Muscle layer of colon (tissue), 2 donors: ENCODE data around the gene PCOLCE2.

Experiments used
- H3K27ac ChIP-seq: one replicate; pipeline ENCODE4 v1.7.0; 2013; ENCODE audit warnings: low read depth, mild to moderate bottlenecking, low read length, moderate library complexity
- H3K27me3 ChIP-seq, 2 donors: one replicate each; pipeline ENCODE4 v1.7.0; 2013; ENCODE audit warnings: low read length in 2 of 2, mild to moderate bottlenecking in 2 of 2; ENCODE audit not compliant: insufficient read depth in 2 of 2, control insufficient read depth in 1 of 2
- H3K36me3 ChIP-seq: one replicate; pipeline ENCODE4 v1.7.0; 2013; ENCODE audit warnings: mild to moderate bottlenecking, low read length; ENCODE audit not compliant: insufficient read depth
- H3K4me1 ChIP-seq: one replicate; pipeline ENCODE4 v1.7.0; 2013; ENCODE audit warnings: mild to moderate bottlenecking, low read length; ENCODE audit not compliant: insufficient read depth
- H3K4me3 ChIP-seq, 2 donors: one replicate each; pipeline ENCODE4 v1.7.0; 2013; ENCODE audit warnings: low read length in 2 of 2, low read depth in 1 of 2, mild to moderate bottlenecking in 1 of 2, moderate library complexity in 1 of 2
- H3K9ac ChIP-seq: one replicate; pipeline ENCODE4 v1.7.0; 2013; ENCODE audit warnings: low read length
- H3K9me3 ChIP-seq: one replicate; pipeline ENCODE4 v1.7.0; 2013; ENCODE audit warnings: mild to moderate bottlenecking, low read length
- donor health status: abdominal sarcoma.
- donor health status: Adenocarcinoma of cecum.

PCOLCE2 gene

DNA sequence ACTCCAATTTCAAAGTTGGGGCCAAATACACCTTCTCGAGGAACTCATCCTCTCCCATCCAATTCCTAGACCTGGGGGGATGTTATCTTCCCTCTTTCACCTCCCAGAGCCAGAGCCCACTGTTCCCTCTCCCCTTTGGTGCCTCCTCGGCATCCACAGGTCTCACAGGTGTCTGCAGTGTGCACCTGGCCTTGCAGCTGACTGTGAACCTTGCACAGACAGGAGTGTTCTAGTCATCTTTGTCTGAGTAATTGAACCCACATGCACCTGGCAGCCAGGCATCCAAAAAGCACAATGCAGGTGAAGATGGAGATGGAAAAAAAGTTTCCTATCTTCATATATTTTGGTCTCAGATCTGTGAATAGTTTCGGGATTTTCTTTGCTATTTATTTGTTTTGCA is 30.8 kb downstream of the PCOLCE2 start:
- no peaks in the 10 kb centered on the region for H3K36me3 ChIP-seq
- no peaks in the 10 kb centered on the region for H3K4me1 ChIP-seq
- H3K9ac ChIP-seq = no peak overlapping the region
- H3K9me3 ChIP-seq = no peaks in the 10 kb centered on the region
- no peaks in the 10 kb centered on the region for H3K27me3 ChIP-seq
- no peak overlapping the region for H3K4me3 ChIP-seq
- no peak overlapping the region for H3K27ac ChIP-seq

GRCh38 chr3:142857056-142857455 is 31.8 kb downstream of the PCOLCE2 start:
- Histone ChIP-seq H3K27me3 (no peaks in the 10 kb centered on the region), H3K4me3 (no peak overlapping the region), H3K9me3 (no peaks in the 10 kb centered on the region), H3K4me1 (no peaks in the 10 kb centered on the region), H3K27ac (no peak overlapping the region), H3K36me3 (no peaks in the 10 kb centered on the region), H3K9ac (no peak overlapping the region)

DNA sequence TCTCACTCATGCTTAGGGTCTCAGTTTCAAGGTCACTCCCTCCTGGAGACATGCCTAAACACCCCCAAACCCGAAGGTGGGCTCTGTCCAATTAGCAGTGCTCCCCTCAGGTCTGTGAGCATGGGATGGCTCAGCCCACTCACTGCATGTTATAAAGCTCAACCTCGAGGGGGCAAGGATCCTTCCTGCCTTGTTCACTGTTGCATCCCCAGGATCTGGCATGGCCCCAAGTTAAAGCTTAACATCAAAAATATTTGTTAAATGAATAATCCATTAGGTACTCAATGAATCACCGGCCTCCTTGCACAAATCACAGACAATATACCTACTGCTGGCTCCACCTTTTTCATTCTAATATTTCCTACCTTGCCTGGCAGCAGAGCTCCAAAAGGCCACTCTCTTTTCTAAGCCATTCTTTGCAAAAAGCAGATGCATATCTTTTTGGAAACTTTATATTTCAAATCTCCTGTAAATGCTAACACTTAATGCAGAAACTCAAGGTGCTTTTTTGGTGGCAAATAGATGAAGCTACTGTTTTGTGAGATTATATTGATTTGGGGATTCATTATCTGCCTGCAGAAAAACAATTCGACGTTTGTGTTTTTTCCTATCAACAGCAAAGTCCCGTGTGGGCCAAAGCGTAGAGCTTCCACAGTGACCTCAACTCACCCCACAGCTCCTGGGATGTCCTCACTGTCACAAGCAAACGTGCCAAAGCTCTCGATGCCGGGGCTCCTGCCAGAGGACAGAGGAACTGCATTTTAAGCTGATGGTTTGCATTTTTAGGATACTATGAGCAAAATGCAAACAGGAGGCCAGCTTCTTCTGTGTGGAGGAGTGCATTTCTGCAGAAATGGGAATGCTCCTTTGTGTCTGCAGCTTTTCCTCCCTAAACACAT is 35.4 kb downstream of the PCOLCE2 start:
- H3K36me3 ChIP-seq = no peaks in the 10 kb centered on the region
- H3K4me1 ChIP-seq = no peaks in the 10 kb centered on the region
- H3K27ac ChIP-seq = no peak overlapping the region

GRCh38 chr3:142852009-142852408 is 36.9 kb downstream of the PCOLCE2 start:
- Histone ChIP-seq H3K27ac (no peak overlapping the region), H3K36me3 (no peaks in the 10 kb centered on the region), H3K9ac (no peak overlapping the region)

More for the DNA sequence above, 35.4 kb downstream of the PCOLCE2 start:
- no peak overlapping the region for H3K9ac ChIP-seq
- no peaks in the 10 kb centered on the region for H3K27me3 ChIP-seq
- H3K4me3 ChIP-seq = no peak overlapping the region
- no peaks in the 10 kb centered on the region for H3K9me3 ChIP-seq

GRCh38 chr3:142850395-142851023 is 38.4 kb downstream of the PCOLCE2 start:
- no peak overlapping the region for H3K27ac ChIP-seq
- no peak overlapping the region for H3K4me3 ChIP-seq
- H3K27me3 ChIP-seq = no peaks in the 10 kb centered on the region
- no peak overlapping the region for H3K9ac ChIP-seq
- no peaks in the 10 kb centered on the region for H3K4me1 ChIP-seq
- no peaks in the 10 kb centered on the region for H3K9me3 ChIP-seq
- H3K36me3 ChIP-seq = no peaks in the 10 kb centered on the region

More at GRCh38 chr3:142852009-142852408, 36.9 kb downstream of the PCOLCE2 start:
- Histone ChIP-seq H3K4me1 (no peaks in the 10 kb centered on the region), H3K9me3 (no peaks in the 10 kb centered on the region), H3K4me3 (no peak overlapping the region), H3K27me3 (no peaks in the 10 kb centered on the region)

DNA sequence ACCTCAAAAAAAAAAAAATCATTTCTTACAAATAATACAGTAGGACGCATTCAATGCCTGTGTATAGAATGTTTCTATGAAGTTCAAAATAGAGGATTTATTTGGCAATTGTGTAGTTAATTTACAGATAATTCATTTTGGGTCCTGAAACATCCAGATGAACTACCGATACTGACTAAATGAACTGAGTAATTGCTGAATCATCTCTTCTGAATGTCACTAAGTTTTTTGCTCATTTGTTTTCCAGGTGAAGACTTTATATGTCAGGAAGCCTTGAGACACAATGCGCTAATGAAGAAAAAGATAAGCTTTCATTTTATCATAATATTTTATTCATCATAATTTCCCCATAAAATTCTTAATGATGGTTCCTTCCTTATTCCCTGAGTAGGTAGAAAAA is 39.7 kb downstream of the PCOLCE2 start:
- H3K9ac ChIP-seq = no peak overlapping the region
- H3K4me3 ChIP-seq = no peak overlapping the region
- no peaks in the 10 kb centered on the region for H3K36me3 ChIP-seq
- H3K27ac ChIP-seq = no peak overlapping the region
- H3K27me3 ChIP-seq = no peaks in the 10 kb centered on the region
- no peaks in the 10 kb centered on the region for H3K4me1 ChIP-seq
- H3K9me3 ChIP-seq = no peaks in the 10 kb centered on the region

DNA sequence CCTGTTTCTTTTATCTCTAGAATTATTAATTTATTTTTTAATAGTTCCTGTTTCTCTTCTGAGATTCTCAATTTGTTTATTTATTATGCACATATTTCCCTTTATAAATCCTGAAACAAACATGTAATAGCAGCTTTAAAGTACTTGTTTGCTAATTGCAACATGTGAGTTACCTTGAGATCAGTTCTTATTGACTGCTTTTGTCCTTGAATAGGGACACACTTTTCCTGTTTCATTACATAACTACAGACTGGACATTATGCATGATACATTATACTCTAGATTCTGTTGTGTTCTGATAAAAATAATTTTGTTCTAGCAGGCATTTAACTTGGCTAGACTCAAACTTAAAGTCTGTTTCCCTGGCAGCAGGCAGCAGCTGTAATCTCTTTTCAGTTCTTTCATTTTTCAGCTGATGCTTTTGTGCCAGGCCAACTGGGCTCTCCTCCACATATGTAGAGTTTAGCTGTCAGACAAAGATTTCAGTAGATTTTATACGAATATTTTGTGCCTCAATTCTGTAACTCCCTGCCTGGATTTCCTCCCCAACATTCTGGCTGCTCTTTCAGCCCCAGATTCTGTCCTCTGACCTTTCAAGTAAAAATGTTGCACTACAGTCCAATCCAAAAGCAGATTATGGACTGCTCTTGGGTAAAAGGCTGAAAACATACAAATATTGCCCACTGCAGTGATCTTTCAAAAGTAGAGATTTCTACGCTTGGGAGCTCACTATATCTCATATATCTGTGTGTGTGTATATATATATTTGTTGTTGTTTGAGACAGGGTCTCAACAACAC is 41.9 kb downstream of the PCOLCE2 start:
- H3K9me3 ChIP-seq = no peaks in the 10 kb centered on the region
- H3K27ac ChIP-seq = no peak overlapping the region
- no peaks in the 10 kb centered on the region for H3K4me1 ChIP-seq
- H3K36me3 ChIP-seq = no peaks in the 10 kb centered on the region
- no peak overlapping the region for H3K9ac ChIP-seq
- H3K4me3 ChIP-seq = no peak overlapping the region
- H3K27me3 ChIP-seq = no peaks in the 10 kb centered on the region

DNA sequence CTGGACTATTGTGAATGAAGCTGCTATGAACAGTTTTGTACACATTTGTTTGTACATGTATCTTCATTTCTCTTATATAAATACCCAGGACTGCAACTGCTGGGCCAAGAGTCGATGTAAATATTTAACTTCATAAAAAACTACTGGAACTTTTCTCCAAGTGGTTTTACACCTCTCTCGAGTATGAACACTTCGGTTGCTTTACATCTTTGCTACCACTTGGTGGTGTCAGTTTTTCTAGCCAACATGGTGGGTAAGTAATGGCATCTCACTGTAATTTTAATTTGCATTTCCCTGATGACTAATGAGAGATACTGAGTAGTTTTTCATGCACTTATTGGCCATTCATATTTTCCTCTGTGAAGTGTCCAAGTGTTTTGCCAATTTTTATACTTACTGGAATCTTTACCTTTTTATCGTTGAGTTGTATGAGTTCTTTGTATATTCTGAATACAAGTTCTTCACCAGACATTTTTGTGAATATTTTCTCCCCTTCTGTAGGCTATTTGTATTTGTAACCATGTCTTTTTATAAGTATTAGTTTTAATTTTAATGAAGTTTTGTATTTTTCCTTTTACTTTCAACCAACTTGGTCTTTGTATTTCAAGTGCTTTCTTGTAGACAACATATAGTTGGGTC is 44.4 kb downstream of the PCOLCE2 start:
- H3K9me3 ChIP-seq = no peaks in the 10 kb centered on the region
- no peak overlapping the region for H3K4me3 ChIP-seq
- H3K9ac ChIP-seq = no peak overlapping the region
- H3K4me1 ChIP-seq = no peaks in the 10 kb centered on the region
- no peaks in the 10 kb centered on the region for H3K27me3 ChIP-seq
- no peaks in the 10 kb centered on the region for H3K36me3 ChIP-seq
- no peak overlapping the region for H3K27ac ChIP-seq

DNA sequence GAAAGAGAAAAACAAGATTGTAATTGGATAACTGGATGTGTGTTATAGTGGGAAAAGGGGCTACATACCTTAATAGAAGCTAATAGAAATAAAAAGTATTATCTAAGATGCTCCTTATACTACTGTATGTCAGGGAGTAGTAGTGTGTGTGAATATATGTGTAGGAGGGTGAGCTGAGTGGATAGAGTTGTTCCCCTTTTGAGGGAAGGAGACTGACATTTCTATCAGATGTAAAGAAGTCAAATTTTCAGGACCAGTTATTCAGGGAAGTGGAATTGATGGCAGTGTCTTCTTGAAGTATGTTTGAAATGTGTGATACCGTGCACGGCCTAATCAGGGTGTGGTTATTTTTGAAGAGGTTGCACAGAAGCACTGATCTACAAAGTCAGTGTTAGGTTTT is 49.1 kb downstream of the PCOLCE2 start:
- no peaks in the 10 kb centered on the region for H3K4me1 ChIP-seq
- H3K27ac ChIP-seq = no peak overlapping the region
- H3K9me3 ChIP-seq = no peaks in the 10 kb centered on the region
- H3K9ac ChIP-seq = no peak overlapping the region
- H3K4me3 ChIP-seq = no peak overlapping the region
- H3K27me3 ChIP-seq = no peaks in the 10 kb centered on the region
- H3K36me3 ChIP-seq = no peaks in the 10 kb centered on the region

DNA sequence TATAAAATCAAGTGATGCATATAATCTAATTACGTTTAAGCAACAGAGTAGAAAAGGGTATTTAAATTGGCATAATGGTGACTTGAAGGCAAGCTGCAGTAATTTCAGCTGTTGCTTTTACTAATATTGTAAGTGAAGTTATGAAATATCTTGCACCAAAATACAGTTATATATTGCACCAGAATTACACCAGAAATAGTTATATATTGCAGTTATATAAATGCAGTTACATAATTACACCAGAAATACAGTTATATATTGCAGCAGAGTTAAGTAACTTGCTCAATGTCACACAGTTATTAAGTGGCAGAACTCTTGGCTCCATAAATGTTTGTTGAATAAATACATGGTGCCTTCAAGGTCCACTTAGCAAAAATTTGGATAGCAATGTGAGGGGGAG is 51.4 kb downstream of the PCOLCE2 start:
- Histone ChIP-seq H3K27ac (no peak overlapping the region), H3K9ac (no peak overlapping the region), H3K4me1 (no peaks in the 10 kb centered on the region), H3K4me3 (no peak overlapping the region), H3K27me3 (no peaks in the 10 kb centered on the region), H3K36me3 (no peaks in the 10 kb centered on the region), H3K9me3 (no peaks in the 10 kb centered on the region)

DNA sequence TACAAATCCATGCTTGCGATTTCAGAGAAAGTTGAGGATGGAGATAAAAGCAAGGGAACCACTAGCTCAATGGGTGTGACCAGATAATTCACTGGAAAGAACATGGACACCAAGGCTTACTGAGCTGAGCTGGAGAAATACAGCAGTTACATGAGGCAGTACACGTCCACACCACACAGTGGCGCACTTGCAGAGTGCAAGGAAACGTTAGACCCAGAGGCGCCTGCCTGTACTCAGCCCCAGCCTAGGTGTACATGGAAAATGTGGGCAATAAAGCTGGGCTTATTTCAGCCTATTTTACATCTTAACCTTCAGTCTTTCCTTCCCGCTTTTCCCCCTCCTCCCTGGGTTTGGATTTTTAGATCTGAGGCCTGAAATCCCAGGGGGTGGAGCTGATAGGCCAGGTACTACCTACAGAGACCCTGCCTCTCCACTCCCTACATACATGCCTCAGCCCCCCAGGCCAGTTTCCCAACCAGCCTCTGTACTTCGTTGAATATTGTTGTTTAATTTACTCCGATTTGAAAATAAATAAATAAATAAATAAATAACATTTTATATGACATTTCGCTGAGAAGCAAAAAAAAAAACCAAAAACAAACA is 60.1 kb downstream of the PCOLCE2 start:
- no peak overlapping the region for H3K9ac ChIP-seq
- no peaks in the 10 kb centered on the region for H3K27me3 ChIP-seq
- no peak overlapping the region for H3K4me3 ChIP-seq
- no peaks in the 10 kb centered on the region for H3K9me3 ChIP-seq
- no peaks in the 10 kb centered on the region for H3K36me3 ChIP-seq
- no peak overlapping the region for H3K27ac ChIP-seq
- no peaks in the 10 kb centered on the region for H3K4me1 ChIP-seq
